ENCODE measurements around the gene F12. TPM values are rescaled to one million over a fixed set of nuclear protein-coding genes. Genes with fewer than 3 reads are reported as not detected.

Gene F12
- total RNA-seq, 1 experiment from 2014 or later, result 13.4 TPM

DNA sequence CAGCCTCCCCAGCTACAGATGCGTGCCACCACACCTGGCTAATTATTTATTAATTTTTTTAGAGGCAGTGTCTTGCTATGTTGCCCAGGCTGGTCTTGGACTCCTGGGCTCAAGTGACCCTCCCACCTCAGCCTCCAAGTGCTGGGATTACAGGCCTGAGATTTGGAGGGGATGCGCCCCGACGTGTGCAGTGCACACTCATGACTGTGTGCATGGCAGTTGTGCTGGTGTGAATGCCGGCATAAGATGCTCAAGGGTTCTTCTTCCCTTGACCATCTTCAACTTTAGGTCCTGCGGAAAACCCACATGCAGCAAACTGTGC is 28.6 kb downstream of the F12 start:
- TF ChIP-seq, protein P1, sequence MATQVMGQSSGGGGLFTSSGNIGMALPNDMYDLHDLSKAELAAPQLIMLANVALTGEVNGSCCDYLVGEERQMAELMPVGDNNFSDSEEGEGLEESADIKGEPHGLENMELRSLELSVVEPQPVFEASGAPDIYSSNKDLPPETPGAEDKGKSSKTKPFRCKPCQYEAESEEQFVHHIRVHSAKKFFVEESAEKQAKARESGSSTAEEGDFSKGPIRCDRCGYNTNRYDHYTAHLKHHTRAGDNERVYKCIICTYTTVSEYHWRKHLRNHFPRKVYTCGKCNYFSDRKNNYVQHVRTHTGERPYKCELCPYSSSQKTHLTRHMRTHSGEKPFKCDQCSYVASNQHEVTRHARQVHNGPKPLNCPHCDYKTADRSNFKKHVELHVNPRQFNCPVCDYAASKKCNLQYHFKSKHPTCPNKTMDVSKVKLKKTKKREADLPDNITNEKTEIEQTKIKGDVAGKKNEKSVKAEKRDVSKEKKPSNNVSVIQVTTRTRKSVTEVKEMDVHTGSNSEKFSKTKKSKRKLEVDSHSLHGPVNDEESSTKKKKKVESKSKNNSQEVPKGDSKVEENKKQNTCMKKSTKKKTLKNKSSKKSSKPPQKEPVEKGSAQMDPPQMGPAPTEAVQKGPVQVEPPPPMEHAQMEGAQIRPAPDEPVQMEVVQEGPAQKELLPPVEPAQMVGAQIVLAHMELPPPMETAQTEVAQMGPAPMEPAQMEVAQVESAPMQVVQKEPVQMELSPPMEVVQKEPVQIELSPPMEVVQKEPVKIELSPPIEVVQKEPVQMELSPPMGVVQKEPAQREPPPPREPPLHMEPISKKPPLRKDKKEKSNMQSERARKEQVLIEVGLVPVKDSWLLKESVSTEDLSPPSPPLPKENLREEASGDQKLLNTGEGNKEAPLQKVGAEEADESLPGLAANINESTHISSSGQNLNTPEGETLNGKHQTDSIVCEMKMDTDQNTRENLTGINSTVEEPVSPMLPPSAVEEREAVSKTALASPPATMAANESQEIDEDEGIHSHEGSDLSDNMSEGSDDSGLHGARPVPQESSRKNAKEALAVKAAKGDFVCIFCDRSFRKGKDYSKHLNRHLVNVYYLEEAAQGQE (IDR thresholded peaks at IDR 0.05; ENCODE audit: insufficient read depth in 1 of 2, low read depth in 2 of 2, low read length in 1 of 2), result no peak
- TF ChIP-seq TCF7L2 (IDR thresholded peaks at IDR 0.05; ENCODE audit: low read depth, low read length) (no peak), POLR2AphosphoS5 (IDR thresholded peaks at IDR 0.05; ENCODE audit: low read depth, low read length) (no peak), SIN3A (IDR thresholded peaks at IDR 0.05; ENCODE audit: borderline replicate concordance, insufficient read depth, low read depth, low read length) (no peak)
- TF ChIP-seq, protein P2, sequence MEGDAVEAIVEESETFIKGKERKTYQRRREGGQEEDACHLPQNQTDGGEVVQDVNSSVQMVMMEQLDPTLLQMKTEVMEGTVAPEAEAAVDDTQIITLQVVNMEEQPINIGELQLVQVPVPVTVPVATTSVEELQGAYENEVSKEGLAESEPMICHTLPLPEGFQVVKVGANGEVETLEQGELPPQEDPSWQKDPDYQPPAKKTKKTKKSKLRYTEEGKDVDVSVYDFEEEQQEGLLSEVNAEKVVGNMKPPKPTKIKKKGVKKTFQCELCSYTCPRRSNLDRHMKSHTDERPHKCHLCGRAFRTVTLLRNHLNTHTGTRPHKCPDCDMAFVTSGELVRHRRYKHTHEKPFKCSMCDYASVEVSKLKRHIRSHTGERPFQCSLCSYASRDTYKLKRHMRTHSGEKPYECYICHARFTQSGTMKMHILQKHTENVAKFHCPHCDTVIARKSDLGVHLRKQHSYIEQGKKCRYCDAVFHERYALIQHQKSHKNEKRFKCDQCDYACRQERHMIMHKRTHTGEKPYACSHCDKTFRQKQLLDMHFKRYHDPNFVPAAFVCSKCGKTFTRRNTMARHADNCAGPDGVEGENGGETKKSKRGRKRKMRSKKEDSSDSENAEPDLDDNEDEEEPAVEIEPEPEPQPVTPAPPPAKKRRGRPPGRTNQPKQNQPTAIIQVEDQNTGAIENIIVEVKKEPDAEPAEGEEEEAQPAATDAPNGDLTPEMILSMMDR (IDR thresholded peaks at IDR 0.05), result no peak
- H3K27me3 ChIP-seq (ENCODE audit: control insufficient read depth, insufficient read depth, low read length), result no peaks in the 10 kb centered on the region
- in situ Hi-C loops (cut with HindIII; ENCODE audit: low pct_unique_long_range_greater_than_20kb, low sequenced_read_pairs), result no loop called here
- CTCF ChIA-PET, result no interaction called here
- no peak overlapping the region for H3K27ac ChIP-seq (ENCODE audit: low read length)
- intact Hi-C loops (cut with micrococcal nuclease; ENCODE audit: unreplicated experiment), result no loop called here
- BruUV-seq (replicated peaks), result no TSS peak
- ATAC-seq, result no peak
- no peak for DNase-seq (ENCODE audit: low read depth, low spot score)
- H3K4me3 ChIP-seq (ENCODE audit: low read depth in 2 of 2, low read length in 2 of 2), result no peak overlapping the region
- H3K36me3 ChIP-seq (ENCODE audit: control insufficient read depth, insufficient read depth, low read length), result no peaks in the 10 kb centered on the region
- H3K9me3 ChIP-seq (ENCODE audit: control insufficient read depth, insufficient read depth, low read depth, low read length), result no peaks in the 10 kb centered on the region
- POLR2A ChIA-PET, result no interaction called here
- H3K4me1 ChIP-seq (ENCODE audit: control insufficient read depth, insufficient read depth, low read length), result peaks cover 4% of the 10 kb centered on the region; the same call in 1 of the 2 replicates

DNA sequence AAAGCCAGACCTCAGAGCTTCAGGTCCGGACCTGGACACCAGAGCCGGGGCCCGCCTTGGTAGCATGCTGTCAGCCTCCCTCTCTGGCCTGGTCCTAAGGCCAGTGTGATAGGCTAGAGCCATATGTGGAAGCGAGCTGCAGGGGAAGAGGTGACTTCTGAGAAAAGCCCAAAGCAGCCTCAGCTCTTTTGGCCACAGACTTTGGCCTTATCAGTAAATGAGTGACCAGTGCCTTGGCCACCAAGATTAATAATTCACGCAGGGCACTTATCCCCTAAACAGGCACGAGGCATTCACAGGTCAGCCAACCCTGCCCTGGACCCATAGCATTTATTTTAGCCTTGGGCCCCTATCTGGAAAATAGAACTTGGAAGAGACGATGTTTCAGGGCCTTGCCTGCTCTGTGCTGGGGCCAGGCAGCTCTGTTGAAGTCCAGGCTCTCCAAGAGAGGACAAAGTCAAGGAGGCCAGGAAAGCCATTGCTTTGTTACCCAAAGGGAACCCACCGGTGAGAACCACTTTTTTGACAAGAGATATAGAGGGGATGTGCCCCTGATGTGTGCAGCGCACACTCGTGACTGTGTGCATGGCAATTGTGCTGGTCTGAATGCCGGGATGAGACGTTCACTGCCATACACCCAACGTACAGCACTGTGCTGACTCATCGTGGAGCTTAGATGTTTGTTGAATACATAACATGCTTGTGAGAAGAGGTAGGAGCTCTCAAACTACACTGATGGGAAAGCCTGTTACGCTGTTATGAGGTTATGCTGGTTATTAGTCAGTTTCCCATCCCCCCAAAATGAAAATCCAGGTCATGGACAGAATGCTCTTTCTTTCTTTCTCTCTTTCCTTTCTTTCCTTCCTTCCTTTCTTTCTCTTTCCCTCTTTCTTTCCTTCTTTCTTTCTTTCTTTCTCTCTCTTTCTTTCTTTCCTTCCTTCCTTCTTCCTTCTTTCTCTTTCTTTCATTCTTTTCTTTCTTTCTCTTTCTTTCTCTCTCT is 30.2 kb downstream of the F12 start:
- intact Hi-C loops (cut with micrococcal nuclease; ENCODE audit: unreplicated experiment) (no loop called here), in situ Hi-C loops (cut with HindIII; ENCODE audit: low pct_unique_long_range_greater_than_20kb, low sequenced_read_pairs) (no loop called here)
- BruUV-seq (replicated peaks), result no TSS peak
- no peak for DNase-seq (ENCODE audit: low read depth, low spot score)
- no peaks in the 10 kb centered on the region for H3K27me3 ChIP-seq (ENCODE audit: control insufficient read depth, insufficient read depth, low read length)
- no peak for TF ChIP-seq SIN3A (IDR thresholded peaks at IDR 0.05; ENCODE audit: borderline replicate concordance, insufficient read depth, low read depth, low read length)
- peak; percentile 60 for ATAC-seq
- H3K9me3 ChIP-seq (ENCODE audit: control insufficient read depth, insufficient read depth, low read depth, low read length), result no peaks in the 10 kb centered on the region
- ChIA-PET CTCF (interaction anchor here (0.6 to 1.7 kb wide), 2 partner anchors 10 to 66 kb away, joined by 3 to 4 read pairs; no protein-coding TSS in a partner anchor), POLR2A (interaction anchor here (0.6 kb wide), 1 partner anchor 75 kb away, joined by 4 read pairs; no protein-coding TSS in a partner anchor)
- H3K4me3 ChIP-seq (ENCODE audit: low read depth in 2 of 2, low read length in 2 of 2), result no peak overlapping the region
- H3K27ac ChIP-seq (ENCODE audit: low read length), result no peak overlapping the region; the same call in 1 of the 2 replicates
- H3K4me1 ChIP-seq (ENCODE audit: control insufficient read depth, insufficient read depth, low read length), result peaks cover 4% of the 10 kb centered on the region; the same call in 1 of the 2 replicates
- no peaks in the 10 kb centered on the region for H3K36me3 ChIP-seq (ENCODE audit: control insufficient read depth, insufficient read depth, low read length)

All from Panc1 (cell line).